ENCODE measurements around the gene PTPRH.
"Not testable (repeated sequence)": the region's sequence is repeated elsewhere in the genome, so short reads cannot be mapped to it uniquely, and the experiment has no call there.

The PTPRH gene

GRCh38 chr19:55179606-55180484, 29.5 kb downstream of the PTPRH start, which contains the start of gene SYT5:
TSS of gene SYT5 (minus strand) at chr19:55180289. CDS start at chr19:55179041, 1,248 bp downstream.
- peak; percentile 84 for DNase-seq

GRCh38 chr19:55178781-55179599, 30.3 kb downstream of the PTPRH start:
- peak; percentile 97 for DNase-seq

DNA sequence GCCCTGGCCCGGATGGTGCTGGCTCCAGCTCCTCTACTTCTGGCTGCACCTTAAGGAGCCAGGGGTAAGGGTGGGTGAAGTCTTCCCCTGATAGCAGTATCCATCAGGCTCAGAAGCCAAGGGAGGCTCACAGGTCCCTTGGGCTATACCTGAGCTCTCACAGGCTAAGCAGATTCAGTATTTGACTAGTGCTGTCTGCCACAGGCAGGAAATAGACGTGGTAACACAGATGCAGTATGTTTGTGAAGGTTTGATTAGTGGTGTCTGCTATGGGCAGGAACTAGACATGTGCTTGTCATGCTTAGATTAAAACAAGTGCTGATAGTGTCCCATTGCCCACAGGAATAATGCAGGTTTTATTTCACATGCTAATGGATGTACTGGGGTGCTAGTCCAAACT, 33.2 kb downstream of the PTPRH start:
- peak; percentile 70 for DNase-seq

DNA sequence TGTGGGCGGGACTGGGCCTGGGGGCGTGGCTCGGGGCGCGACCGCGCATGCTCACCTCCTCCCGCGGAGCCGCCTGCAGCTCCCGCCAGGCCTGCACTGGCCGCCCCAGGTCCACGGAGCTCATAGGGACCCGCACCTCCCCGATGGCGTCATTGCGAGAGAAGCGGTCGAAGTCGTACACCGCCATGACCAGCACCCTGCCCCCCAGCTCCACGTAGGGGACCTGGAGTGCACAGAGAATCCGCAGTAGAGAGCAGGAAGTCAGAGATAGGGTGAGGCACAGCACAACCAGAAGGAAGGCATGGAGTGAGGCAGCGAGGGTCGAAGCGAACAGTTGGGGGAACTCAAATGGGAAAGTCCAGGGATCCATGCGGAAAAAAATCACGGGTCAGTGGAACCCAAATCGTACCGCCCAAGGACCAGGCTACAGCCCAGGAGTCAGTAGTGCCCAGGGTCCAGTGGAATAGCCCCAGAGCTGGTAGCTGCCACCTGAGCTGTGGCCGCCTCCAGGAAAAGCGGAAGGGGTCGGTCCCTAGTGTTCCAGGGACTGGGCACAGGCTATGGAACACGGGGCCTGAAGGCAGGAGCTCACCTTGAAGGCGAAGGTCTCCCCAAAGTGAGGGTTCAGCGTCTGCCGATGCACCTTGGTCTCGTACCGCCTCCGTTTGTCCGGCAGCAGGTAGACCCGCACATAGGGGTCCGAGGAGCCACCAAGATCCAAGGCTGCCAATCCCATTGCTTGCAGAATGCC, 34.0 kb downstream of the PTPRH start:
- DNase-seq, result no peak

DNA sequence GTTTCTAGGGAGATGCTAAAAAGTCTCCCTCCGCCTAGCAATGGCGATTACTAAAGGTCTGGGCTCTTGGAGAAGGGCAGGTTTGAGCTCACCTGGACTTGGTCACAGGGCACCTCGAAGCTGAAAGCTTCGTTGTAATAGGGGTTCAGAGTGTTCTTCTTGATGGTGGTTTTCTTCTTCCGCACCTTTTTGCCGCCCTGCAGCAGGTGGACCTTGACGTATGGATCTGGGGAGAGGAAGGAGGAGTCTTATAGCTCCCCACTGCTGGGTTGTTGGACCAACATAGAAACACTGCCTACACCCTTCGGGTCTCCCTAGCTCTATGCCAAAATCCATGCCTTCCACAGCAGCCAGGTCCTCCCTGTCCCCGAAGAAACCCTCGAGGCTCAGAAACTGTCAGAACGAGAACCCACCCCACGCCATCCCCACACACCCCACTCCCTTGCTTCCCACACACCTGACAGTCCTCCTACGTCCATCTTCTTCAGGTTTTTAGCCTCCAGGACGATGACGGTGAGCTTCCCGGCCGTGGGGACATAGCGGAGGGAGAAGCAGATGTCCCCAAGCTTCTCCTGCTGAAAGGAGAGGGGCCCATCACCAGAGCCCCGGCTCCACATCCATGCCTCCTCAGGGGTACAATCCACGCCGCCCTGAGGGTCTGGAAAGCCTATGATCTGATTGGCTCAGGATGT, 34.7 kb downstream of the PTPRH start:
- DNase-seq, result no peak

DNA sequence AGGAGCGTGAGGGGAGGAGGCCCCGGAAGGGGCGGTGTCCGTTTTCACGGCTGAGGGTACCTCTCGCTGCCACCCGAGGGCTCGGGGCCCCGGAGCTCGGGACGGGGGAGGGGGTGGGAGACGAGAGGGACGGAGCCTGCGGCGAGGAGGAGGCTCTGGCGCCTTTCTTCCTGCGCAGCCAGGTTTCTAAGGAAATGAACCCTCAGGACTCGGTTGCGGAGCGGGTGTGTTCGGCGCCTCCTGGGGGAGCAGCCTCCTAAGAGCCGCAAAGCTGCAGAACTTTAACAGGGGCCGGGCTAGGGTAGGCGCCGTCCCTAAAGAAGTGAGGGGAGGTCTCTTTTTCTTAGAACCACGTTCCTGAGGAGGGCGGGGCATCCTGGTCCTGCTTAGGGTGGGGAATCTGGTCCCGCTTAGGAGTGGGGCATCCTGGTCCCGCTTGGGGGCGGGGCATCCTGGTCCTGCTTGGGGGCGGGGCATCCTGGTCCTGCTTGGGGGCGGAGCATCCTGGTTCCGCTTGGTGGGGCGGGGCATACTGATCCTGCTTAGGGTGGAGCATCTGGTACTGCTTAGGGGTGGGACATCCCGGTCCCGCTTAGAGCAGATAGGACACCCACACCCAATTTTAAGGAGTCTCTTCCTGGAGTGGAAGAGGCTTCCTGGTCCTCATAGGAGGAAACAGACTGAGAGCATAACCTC, 35.4 kb downstream of the PTPRH start:
- DNase-seq, result peak; percentile 82

DNA sequence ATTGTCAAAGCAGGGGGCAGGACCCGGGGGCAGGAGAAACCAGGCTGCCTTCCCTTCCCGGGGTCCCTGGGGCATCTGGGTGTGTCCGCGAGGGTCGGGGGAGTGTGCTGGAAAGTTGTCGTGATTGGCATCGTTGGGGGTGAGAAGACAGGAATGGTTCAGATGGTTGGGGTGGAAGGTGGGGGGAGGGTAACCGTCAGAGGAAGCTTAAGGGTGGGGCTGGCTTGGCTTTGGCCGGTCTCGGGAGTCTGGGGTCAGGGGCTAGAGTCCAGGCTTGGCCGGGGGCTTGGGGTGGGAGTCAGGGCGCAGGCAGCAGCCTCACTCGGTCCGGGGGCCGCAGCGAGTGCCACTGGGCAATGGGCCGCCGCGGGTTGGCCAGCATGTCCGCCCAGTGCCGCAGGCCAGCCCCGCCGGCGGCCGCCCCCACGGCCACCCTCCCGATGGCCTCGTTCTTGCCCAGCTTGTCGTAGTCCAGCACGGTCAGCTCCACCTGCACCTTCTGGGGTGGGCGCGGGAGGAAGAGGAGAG, 36.1 kb downstream of the PTPRH start:
- no peak for DNase-seq

DNA sequence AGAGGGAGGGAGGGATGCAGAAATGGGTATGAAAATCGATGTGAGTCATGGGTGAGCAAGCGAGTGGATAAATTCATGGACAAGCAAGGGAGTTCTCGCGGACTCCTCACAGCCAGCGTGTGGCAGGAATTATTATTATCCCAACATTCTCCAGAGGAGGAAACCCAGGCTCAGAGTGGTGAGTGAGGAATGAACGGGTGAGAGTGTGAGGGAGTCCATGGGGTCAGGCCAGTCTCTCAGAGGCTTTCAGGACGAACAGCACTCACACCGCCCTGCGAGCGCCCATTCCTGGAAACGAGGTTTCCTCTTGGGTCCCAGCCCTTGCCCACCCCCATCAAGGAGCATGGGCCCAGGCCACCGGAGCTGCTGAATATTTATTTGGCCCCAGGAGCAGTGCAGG, 36.6 kb downstream of the PTPRH start:
- no peak for DNase-seq

DNA sequence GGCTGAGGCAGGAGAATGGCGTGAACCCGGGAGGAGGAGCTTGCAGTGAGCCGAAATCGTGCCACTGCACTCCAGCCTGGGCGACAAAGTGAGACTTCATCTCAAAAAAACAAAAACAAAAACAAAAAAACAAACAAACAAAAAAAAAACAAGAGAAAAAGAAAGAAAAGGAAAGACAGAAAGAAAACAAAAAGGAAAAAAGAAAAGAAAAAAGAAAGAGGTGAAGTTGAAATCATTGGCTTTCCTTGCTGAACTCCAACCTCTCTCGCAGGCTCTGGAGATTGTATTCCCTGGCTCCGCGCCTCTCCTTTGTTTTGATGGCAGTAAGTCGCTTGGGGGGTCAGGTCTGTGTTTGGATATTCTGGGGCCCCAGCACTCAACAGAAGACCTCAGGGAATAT, 37.0 kb downstream of the PTPRH start:
- not testable (repeated sequence) for DNase-seq

GRCh38 chr19:55171440-55171839, 37.9 kb downstream of the PTPRH start:
- DNase-seq, result no peak

GRCh38 chr19:55169136-55169535, 40.2 kb downstream of the PTPRH start:
- no peak for DNase-seq

- DNase-seq, result peak; percentile 99
These were observed 42.6 kb downstream of the PTPRH start, which contains the start of gene DNAAF3 for GRCh38 chr19:55166530-55167268. TSS of gene DNAAF3 (minus strand) at chr19:55166613. CDS start at chr19:55166413, 200 bp downstream.

DNA sequence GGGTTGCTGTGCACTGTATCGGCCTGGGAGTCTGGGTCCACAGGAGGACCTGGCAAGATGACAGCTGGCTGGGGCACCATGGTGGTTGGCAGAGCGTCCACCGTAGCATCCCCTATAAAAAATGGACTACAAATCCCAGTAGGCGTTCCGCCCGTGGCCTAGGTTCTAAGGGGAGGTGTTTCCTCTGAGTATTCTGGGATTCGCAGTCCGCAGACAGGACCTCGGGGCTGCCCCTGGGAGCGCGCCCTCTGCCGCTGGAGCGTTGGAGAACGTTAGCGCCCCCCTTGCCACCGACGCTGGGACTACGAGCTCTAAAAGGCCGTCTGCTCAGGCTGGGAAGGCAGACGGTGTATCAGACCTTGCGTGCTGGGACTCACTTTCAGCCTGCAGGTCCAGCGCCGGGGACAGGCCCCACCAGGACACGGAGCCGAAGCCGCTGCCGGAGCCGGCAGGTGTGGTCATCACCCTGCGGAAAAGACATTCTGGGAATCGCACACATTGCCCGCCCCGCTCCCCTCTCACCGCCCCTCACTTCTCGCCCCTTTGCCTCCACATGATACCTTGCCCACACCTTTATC, 43.3 kb downstream of the PTPRH start:
- peak; percentile 94 for DNase-seq

- no peak for DNase-seq
These were observed 47.6 kb downstream of the PTPRH start for GRCh38 chr19:55161571-55162322.

GRCh38 chr19:55160986-55161365, 48.3 kb downstream of the PTPRH start:
- DNase-seq, result no peak

DNA sequence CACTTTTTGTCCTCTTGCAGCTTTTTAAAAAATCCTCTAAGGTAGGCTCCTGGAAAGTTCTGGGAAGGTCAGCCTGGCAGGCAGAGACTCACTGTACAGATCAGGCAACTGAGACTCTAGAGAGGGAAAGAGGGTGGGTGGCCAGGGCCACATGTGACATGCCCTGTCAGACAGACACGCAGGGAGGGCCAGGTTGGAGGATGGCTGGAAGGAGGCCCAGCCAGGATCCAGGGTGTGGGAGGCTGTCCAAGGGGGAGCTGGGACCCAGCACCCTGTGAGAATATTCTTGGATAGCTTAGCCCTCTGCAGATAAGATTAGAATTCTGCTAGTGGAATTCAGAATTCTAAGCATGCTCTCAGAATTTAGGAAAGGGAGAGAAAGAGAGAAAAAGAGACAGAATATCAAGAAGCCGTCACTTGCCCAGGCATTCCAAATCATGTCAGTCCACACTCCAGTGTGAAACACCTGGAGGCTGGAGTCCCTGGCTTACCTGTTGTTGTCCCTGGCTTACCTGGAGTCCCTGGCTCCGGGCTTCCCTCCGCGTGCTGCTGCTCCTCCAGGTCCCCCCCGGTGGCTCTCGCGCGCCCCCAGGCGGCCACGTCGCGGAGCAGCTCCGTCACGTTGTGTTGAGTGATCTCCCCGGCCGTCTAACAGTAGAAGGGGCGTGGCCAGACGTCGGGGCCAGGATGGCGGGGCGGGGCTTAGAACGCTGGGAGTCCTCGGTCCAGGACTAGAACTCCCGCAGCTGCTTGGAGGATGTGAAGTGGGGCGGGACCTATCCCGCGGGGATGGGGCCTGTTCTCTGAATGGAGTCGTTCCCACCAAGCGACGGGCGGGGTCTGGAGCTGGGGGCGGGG, 48.9 kb downstream of the PTPRH start:
- DNase-seq, result peak; percentile 96

- no peak for DNase-seq
These were observed 50.2 kb downstream of the PTPRH start for GRCh38 chr19:55158848-55159749.

Measured in DMS53 (cell line).